Hepatocyte (in vitro differentiated cells): ENCODE data around the gene ZNF775. TPM values are rescaled to one million over a fixed set of nuclear protein-coding genes. Genes with fewer than 3 reads are reported as not detected.
"Not testable (repeated sequence)": the region's sequence is repeated elsewhere in the genome, so short reads cannot be mapped to it uniquely, and the experiment has no call there.

ENCODE experiments used
- DNase-seq: peaks from one replicate; pipeline ENCODE4 v3.0.0-alpha.2; 2016; ENCODE audit warnings: low spot score
- H2AFZ ChIP-seq: fragments of 200-600 bp; sonication (generic); 2 replicates; pipeline ENCODE4 v1.6.0; 2016; ENCODE audit warnings: antibody characterized with exemption, mild to moderate bottlenecking
- H3K27ac ChIP-seq: fragments of 200-600 bp; sonication (generic); 2 replicates; pipeline ENCODE4 v1.5.1; 2016; ENCODE audit warnings: mild to moderate bottlenecking
- H3K27me3 ChIP-seq: fragments of 200-600 bp; sonication (generic); 2 replicates; pipeline ENCODE4 v1.6.1; 2016
- H3K36me3 ChIP-seq: fragments of 200-600 bp; sonication (generic); replicated peaks from 2 replicates; pipeline ENCODE4 v1.5.1; 2016; ENCODE audit warnings: low read depth; ENCODE audit not compliant: insufficient read depth
- H3K4me1 ChIP-seq: fragments of 200-600 bp; sonication (generic); 2 replicates; pipeline ENCODE4 v1.5.1; 2016; ENCODE audit warnings: mild to moderate bottlenecking, moderate library complexity; ENCODE audit not compliant: insufficient read depth
- H3K4me2 ChIP-seq: fragments of 200-600 bp; sonication (generic); 2 replicates; pipeline ENCODE4 v1.6.0; 2016
- H3K4me3 ChIP-seq: fragments of 200-600 bp; sonication (generic); 2 replicates; pipeline ENCODE4 v1.5.1; 2016; ENCODE audit warnings: mild to moderate bottlenecking
- H3K79me2 ChIP-seq: fragments of 200-600 bp; sonication (generic); 2 replicates; pipeline ENCODE4 v1.6.0; 2017; ENCODE audit warnings: mild to moderate bottlenecking
- H3K9me2 ChIP-seq: fragments of 200-600 bp; sonication (generic); replicated peaks from 2 replicates; pipeline ENCODE4 v1.6.0; 2017; ENCODE audit warnings: mild to moderate bottlenecking; ENCODE audit not compliant: insufficient read depth
- H3K9me3 ChIP-seq: fragments of 200-600 bp; sonication (generic); 2 replicates; pipeline ENCODE4 v1.5.1; 2016; ENCODE audit warnings: low read depth, mild to moderate bottlenecking
- H4K20me1 ChIP-seq: fragments of 200-600 bp; sonication (generic); 2 replicates; pipeline ENCODE4 v1.6.0; 2016; ENCODE audit warnings: mild to moderate bottlenecking; ENCODE audit not compliant: insufficient read depth, poor library complexity, severe bottlenecking
- CTCF ChIP-seq: fragments of 200-600 bp; sonication (generic); IDR thresholded peaks from 2 replicates; pipeline ENCODE4 v1.5.1; 2016; ENCODE audit warnings: antibody characterized with exemption, mild to moderate bottlenecking; ENCODE audit not compliant: poor library complexity
- EZH2 ChIP-seq: fragments of 200-600 bp; sonication (generic); IDR thresholded peaks from 2 replicates; pipeline ENCODE4 v1.6.1; 2016; ENCODE audit warnings: antibody characterized with exemption, mild to moderate bottlenecking, borderline replicate concordance
- EZH2phosphoT487 ChIP-seq: fragments of 200-600 bp; sonication (generic); IDR thresholded peaks from one replicate; pipeline ENCODE4 v1.6.1; 2018; ENCODE audit warnings: antibody characterized with exemption, mild to moderate bottlenecking, low read depth, moderate library complexity; ENCODE audit not compliant: unreplicated experiment, severe bottlenecking
- whole genome bisulfite sequencing: methylation state at CpG from one replicate; pipeline ENCODE4 v1.1.6; 2016; ENCODE audit warnings: low lambda C conversion rate; ENCODE audit errors: missing lambda C conversion rate; 5-methylcytosine and 5-hydroxymethylcytosine counted together
- polyA plus RNA-seq: library from polyadenylated mRNA; unstranded; fragments of >200 nt; fragmentation: Nextera tagmentation; extraction: Ambion mirVana; gene quantifications from 2 replicates; pipeline ENCODE4 v1.2.1, GENCODE V29; 2016
- total RNA-seq: library from RNA; depleted of rRNA; stranded (reverse); fragments of >200 nt; gene quantifications from 2 replicates; pipeline ENCODE4 v1.2.3, GENCODE V29; 2014

ZNF775 gene
- total and polyA plus RNA-seq, 2 experiments from 2014 or later = 5.2 to 10.6 TPM

- H4K20me1 ChIP-seq = no peaks in the 10 kb centered on the region
- H3K4me1 ChIP-seq = peaks cover 35% of the 10 kb centered on the region
- 61% methylated on average over 21 of the region's 22 CpGs for WGBS
- H3K27me3 ChIP-seq = no peaks in the 10 kb centered on the region
- H3K4me3 ChIP-seq = no peak overlapping the region
- H3K9me3 ChIP-seq = no peaks in the 10 kb centered on the region
- H3K27ac ChIP-seq = peak overlapping the region; percentile 65
- no peaks in the 10 kb centered on the region for H3K9me2 ChIP-seq
- DNase-seq = peak; percentile 79
- H3K79me2 ChIP-seq = peaks cover 43% of the 10 kb centered on the region
- H3K4me2 ChIP-seq = peak overlapping the region; percentile 47
- H2AFZ ChIP-seq = no peak overlapping the region
- H3K36me3 ChIP-seq = no peaks in the 10 kb centered on the region
- TF ChIP-seq EZH2phosphoT487 = no peak
Observed at GRCh38 chr7:150383710-150384397, 4.7 kb downstream of the ZNF775 start.

- DNase-seq = no peak
- Histone ChIP-seq H3K4me1 (peaks cover 35% of the 10 kb centered on the region), H3K4me3 (no peak overlapping the region), H3K36me3 (no peaks in the 10 kb centered on the region), H4K20me1 (no peaks in the 10 kb centered on the region), H3K9me3 (no peaks in the 10 kb centered on the region), H3K9me2 (no peaks in the 10 kb centered on the region), H3K27ac (peak overlapping the region; percentile 65), H3K4me2 (no peak overlapping the region), H2AFZ (no peak overlapping the region), H3K79me2 (peaks cover 39% of the 10 kb centered on the region), H3K27me3 (no peaks in the 10 kb centered on the region)
- WGBS = 89% methylated on average over 15 of the region's 15 CpGs
- TF ChIP-seq EZH2 (no peak), CTCF (no peak), EZH2phosphoT487 (no peak)
Observed at GRCh38 chr7:150384406-150385301, 5.5 kb downstream of the ZNF775 start.

- Histone ChIP-seq H3K27ac (peak overlapping the region; percentile 21), H3K36me3 (no peaks in the 10 kb centered on the region), H3K9me2 (no peaks in the 10 kb centered on the region), H3K79me2 (peaks cover 32% of the 10 kb centered on the region), H3K9me3 (no peaks in the 10 kb centered on the region), H3K4me3 (no peak overlapping the region), H3K4me2 (no peak overlapping the region), H2AFZ (no peak overlapping the region), H4K20me1 (no peaks in the 10 kb centered on the region), H3K4me1 (peaks cover 33% of the 10 kb centered on the region), H3K27me3 (no peaks in the 10 kb centered on the region)
- DNase-seq = no peak
- no peak for TF ChIP-seq EZH2phosphoT487
- TF ChIP-seq EZH2 = no peak
- TF ChIP-seq CTCF = no peak
- 87% methylated on average over 14 of the region's 14 CpGs for WGBS
Observed at GRCh38 chr7:150385302-150385723, 6.2 kb downstream of the ZNF775 start.

- not testable (repeated sequence) for H3K9me3 ChIP-seq, H3K4me2 ChIP-seq, H3K9me2 ChIP-seq, H4K20me1 ChIP-seq, H2AFZ ChIP-seq, H3K36me3 ChIP-seq, H3K27me3 ChIP-seq, H3K4me3 ChIP-seq, DNase-seq
- Histone ChIP-seq H3K4me1 (peaks cover 27% of the 10 kb centered on the region), H3K79me2 (peaks cover 30% of the 10 kb centered on the region), H3K27ac (peak overlapping the region; percentile 21)
- 60% methylated on average over 6 of the region's 6 CpGs for WGBS
Observed at GRCh38 chr7:150385884-150386283, 6.8 kb downstream of the ZNF775 start.
